HEK293T (cell line): ENCODE results near the gene STK38L.

Experiments used
- ARNT ChIP-seq: fragments of 450-650 bp; IDR thresholded peaks from 2 replicates; pipeline ENCODE4 v1.6.1; 2017; ENCODE audit warnings: mild to moderate bottlenecking
- BHLHE40 ChIP-seq: fragments of 450-650 bp; IDR thresholded peaks from 2 replicates; pipeline ENCODE4 v1.6.1; 2016; ENCODE audit warnings: mild to moderate bottlenecking, moderate library complexity, borderline replicate concordance
- ELF4 ChIP-seq: fragments of 450-650 bp; IDR thresholded peaks from 2 replicates; pipeline ENCODE4 v1.6.1; 2017; ENCODE audit warnings: antibody characterized with exemption
- FOXK2 ChIP-seq: fragments of 450-650 bp; IDR thresholded peaks from 2 replicates; pipeline ENCODE4 v1.6.1; 2016; ENCODE audit warnings: mild to moderate bottlenecking
- FOXM1 ChIP-seq: fragments of 450-650 bp; IDR thresholded peaks from 2 replicates; pipeline ENCODE4 v1.6.1; 2017; ENCODE audit warnings: mild to moderate bottlenecking, borderline replicate concordance
- LEF1 ChIP-seq: fragments of 450-650 bp; IDR thresholded peaks from 2 replicates; pipeline ENCODE4 v1.6.1; 2017; ENCODE audit warnings: mild to moderate bottlenecking, borderline replicate concordance
- NFRKB ChIP-seq: fragments of 450-650 bp; IDR thresholded peaks from 2 replicates; pipeline ENCODE4 v1.6.1; 2016; ENCODE audit warnings: mild to moderate bottlenecking, moderate library complexity
- SP1 ChIP-seq: fragments of 450-650 bp; IDR thresholded peaks from 2 replicates; pipeline ENCODE4 v1.6.1; 2017
- SUZ12 ChIP-seq: fragments of 450-650 bp; IDR thresholded peaks from 2 replicates; pipeline ENCODE4 v1.6.1; 2016; ENCODE audit warnings: mild to moderate bottlenecking
- TARDBP ChIP-seq: fragments of 450-650 bp; IDR thresholded peaks from 2 replicates; pipeline ENCODE4 v1.6.1; 2016
- ZNF384 ChIP-seq: fragments of 450-650 bp; IDR thresholded peaks from 2 replicates; pipeline ENCODE4 v1.6.1; 2016

DNA sequence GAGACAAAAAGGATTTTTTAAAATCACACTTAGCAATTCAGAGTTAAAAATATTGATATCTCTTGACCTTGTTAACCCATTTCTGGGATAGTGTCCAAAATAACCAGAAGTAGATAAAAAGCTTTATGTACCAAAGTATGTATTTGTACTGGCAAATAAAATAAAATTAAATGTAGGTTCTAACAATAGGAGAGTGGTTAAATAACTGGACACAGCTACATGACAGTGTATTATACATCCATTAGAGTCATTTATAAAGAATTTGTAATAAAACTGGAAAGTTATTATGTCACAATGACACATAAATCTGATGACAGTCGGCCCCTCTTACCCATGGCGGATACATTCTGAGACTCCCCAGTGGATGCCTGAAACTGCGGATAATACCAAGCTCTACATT is 122.5 kb downstream of the STK38L start:
- no peak for TF ChIP-seq SP1
- TF ChIP-seq ZNF384 = no peak
- no peak for TF ChIP-seq NFRKB
- TF ChIP-seq ELF4 = no peak
- no peak for TF ChIP-seq FOXM1
- no peak for TF ChIP-seq FOXK2
- no peak for TF ChIP-seq SUZ12
- TF ChIP-seq ARNT = no peak
- no peak for TF ChIP-seq LEF1
- TF ChIP-seq TARDBP = no peak
- no peak for TF ChIP-seq BHLHE40
